ENCODE measurements around the gene DCAF5. TPM values are rescaled to one million over a fixed set of nuclear protein-coding genes. Genes with fewer than 3 reads are reported as not detected.
A peak's percentile ranks its signal among the peaks of the same experiment; 100 is the strongest.

Gene DCAF5
- total RNA-seq, 1 donor from 2014 or later: 31.9 TPM

DNA sequence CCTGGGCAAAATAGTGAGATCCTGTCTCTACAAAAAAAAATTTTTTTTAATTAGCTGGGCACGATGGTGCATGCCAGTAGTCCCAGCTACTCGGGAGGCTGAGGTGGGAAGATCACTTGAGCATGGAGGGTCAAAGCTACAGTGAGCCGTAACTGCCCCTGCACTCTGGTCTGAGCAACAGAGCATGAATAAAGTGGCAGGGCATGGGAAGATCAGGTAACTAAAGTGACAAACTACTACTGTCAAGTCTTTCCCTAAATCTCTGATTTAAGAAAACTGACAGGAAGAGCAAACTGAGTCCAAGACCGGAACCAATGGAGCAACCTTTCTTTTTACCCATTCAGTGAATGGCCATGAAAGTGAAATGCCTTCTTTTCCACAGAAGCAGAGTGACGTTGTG, 10.8 kb downstream of the DCAF5 start:
- ATAC-seq (no peak), DNase-seq (ENCODE audit: low spot score) (no peak)

DNA sequence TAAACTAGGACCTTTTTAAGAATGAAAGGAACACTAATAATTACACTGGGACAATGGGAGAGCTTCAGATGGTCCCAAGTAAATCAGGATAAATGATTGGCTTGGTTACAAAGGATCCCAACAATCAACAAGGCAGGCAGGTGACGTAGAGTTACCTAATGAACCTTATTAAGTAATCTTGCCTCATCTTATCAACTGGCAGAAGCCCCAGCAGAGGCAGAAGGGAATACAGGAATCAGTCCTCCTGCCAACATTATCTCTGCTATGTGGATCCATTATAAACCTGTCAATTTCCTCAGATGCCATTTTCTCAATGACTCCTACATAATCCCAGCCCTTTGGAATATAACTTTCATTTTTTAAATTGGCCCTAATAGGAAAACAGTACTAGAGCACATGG, 11.4 kb downstream of the DCAF5 start:
- ATAC-seq: peak; percentile 74
- no peak for DNase-seq (ENCODE audit: low spot score)

DNA sequence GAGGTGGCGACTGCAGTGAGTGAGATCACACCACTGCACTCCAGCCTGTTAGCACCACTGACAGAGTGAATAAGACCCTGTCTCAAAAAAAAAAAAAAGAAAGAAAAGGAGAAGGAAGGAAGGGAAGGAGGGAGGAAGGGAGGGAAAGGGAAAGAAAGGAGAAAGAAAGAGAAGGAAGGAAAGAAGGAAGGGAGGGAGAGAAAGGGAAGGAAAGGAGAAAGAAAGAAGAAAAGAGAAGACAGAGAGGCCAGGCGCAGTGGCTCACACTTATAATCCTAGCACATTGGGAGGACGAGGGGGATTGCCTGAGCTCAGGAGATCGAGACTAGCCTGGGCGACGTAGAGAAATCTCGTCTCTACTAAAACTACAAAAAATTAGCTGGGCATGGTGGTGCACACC, 13.2 kb downstream of the DCAF5 start:
- DNase-seq (ENCODE audit: low spot score): no peak
- ATAC-seq: no peak

DNA sequence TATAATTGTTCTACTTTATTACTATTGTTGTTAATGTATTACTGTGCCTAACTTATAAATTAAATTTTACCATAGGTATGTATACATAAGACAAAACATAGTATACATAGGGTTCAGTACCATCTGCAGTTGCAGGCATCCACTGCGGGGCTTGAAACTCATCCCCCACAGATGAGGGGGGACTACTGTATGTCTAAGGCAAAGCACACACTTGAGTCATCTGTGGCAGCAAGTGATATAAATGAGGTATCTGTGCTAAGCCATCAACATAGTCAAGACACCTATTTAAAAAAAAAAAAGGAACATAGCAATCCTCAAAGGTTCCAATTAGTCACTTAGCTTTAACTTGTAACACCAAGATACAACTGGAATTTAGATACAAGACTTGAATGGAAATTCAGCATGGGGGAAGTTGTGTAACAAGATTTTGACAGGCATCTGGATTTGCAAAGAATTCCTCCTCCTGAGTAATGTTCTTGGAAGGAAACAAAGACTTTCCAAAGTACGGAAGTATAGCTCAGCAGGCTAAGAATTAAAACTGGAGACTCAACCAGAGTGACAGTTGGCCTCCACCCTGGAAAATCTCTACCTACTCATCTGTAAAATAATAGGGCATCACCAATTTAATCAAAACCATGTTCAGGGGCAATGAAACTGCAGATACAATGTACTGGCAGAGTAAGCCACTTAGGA, 14.9 kb downstream of the DCAF5 start:
- no peak for ATAC-seq
- no peak for DNase-seq (ENCODE audit: low spot score)

DNA sequence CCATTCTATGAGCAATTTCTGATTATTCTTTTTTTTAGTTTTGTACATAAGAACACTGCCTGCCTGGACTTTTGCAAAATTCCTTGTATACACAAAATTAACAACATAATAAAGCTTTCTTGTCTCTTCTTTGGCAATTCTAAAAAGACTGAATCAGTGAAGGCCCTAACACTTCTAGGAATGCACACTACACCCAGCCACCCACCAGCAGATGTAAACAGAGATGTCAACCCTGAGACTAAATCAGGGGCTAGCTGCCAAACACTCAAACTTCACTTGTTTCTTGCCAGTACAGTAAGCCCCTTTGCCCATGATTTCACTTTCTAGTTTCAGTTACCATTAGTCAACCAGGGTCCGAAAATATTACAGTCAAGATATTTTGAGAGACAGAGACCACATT, 15.5 kb downstream of the DCAF5 start:
- ATAC-seq: no peak

DNA sequence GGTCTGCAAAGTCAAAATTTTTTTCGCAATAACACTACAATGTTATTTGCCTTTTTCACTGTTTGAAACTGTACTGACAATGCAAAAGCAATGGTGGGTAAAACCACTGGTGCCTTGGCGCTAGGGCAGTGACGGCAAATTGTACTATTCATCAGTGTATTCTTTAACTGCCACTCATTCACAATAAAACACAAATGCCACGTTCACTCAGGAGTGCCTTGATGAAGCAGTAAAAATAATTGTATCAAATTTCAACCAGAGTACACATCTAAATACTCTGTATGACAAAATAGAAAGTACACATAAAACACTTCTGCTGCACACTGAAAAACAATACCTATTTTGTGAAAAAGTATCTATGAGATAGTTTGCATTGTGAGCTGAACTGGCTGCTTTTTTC, 17.8 kb downstream of the DCAF5 start:
- ATAC-seq (no peak), DNase-seq (ENCODE audit: low spot score) (no peak)

More for the DNA sequence above, 15.5 kb downstream of the DCAF5 start:
- no peak for DNase-seq (ENCODE audit: low spot score)

DNA sequence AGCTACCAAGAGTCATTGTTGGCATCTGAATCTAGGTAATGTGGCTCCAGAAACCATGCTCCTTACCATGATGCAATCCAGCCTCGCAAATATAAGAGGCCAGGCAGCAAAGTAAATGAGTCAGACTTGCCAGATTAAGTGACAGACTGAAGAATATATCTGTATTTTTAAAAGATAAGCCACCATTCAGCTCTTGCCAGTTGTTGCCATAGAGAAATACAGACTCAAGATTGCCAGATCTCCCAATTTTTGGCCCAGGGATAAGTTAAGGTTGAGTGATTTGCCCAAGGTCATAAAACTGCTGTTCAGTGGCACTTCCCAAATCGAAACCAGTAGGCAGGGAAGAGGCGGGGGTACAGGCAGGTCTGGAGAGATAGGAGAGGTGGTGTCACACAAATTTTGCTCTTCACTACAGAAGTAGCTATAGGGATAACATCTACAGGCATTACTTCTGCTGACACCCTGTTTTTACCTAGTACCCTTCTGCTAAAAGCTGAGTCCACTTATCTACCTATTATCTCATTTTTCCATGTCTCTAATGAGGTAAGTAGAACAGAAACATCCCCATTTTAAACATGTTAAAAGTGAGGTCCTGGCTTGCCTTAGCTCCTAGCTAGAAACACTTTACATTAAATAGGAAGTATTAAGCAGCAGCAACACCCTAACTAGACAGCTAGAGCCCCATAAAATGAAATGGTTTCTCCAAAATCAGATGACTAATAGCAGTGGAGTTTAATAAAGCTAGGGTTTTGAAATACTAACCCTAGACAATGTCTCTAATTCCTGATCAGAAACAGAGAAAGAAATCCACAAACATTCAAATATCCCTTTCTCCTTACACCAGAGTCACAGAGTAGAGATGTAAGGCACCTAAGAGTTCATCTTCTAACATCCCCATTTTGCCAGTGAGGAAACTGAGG, 19.5 kb downstream of the DCAF5 start:
- DNase-seq (ENCODE audit: low spot score) (no peak), ATAC-seq (peak; percentile 26)

DNA sequence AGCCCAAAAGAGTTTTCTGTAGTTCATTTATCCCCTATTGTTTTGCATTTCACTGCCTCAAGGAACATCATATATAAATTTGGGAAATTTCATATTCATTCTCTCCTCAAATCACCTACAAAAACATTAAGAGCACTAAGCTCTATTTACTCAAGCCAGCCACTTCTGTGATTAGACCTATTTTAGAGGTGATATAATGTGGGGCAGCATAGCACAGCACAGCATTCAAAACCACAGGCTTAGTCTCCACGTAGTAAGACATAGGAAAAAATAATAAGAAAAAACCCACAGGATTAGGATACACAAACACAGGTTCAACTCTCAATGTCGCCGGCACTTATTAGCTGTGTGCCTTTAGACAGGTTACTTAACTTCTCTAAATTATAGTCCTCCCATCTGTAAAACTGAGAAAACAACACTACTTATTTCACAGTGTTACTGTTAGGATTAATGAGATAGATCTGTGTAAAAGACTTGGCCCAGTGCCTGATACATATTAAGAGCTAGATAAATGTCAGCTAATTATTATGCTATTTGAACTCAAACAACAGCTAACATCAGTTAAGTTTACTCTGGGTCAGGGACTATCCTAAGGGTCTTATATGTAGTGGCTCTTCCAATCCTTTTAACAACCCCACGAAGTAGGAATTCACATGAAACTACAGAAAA, 20.3 kb downstream of the DCAF5 start:
- ATAC-seq (no peak), DNase-seq (ENCODE audit: low spot score) (no peak)

DNA sequence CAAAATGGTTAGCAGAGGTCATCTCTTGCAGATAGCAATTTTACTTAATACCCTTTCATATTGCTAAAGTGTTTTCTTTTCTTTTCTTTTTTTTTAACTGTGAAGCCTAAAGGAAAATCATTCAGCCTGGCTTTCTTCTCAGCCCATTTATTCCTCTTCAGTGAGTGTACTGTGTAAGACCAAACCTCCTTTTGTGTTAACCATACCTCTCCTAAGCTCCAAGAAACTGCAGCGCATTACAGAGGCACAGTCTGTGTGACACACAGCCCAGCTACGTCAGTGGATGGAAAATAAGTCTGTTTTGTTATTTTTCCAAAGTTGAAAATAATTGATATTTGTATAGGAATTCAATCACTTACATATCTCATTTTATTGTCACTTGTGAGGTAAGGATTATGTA, 21.7 kb downstream of the DCAF5 start:
- no peak for ATAC-seq

DNA sequence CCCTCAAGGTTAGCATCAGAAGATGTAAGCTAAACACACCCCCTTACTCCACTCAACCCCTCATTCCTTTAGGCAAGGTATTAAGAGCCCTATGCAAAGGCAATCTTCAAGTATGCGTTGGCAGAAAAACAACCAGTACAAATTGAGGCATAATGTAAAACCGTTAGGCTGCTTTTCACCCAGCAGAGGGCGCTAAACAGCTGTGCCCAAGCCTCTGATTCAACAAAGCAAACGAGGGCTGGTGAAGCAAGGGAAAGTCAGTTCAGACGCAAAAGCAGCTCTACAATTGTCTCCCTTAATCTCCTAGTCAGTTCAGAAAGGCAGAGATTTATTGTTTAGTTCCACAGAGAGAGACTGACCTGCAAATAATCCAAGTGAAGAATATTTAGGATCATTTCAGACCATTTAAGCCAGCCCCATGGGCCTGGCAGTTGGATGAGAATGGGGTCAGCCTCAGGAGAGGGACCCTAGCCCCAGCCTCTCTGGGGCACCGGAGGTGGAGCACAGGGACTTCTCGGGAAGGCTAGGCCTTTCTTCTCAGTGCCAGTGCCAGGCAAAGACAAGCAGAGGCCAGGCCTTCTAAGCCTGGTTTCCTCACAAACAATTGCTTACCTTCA, 23.5 kb downstream of the DCAF5 start:
- peak; percentile 94 for ATAC-seq
- DNase-seq (ENCODE audit: low spot score): peak; percentile 72

More for the DNA sequence above, 21.7 kb downstream of the DCAF5 start:
- DNase-seq (ENCODE audit: low spot score): no peak

DNA sequence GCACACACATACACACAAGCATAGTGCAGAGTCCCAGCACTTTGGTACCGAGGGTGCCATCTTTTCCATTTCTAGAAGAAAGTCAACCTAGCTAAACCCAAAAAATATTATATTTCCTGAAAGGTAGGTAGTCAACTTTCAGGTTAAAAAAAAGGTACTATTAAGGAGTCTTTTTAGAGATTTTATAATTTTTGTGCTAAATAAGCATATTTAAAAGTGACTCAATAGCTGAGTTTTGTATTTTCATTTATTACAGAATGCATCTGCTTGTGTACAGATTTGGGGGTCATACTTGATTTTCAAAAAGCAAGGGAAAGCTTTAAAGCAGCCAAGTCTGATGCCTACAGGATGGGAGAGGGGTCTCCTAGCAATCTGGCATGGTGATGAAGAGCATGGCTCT, 34.6 kb downstream of the DCAF5 start:
- no peak for ATAC-seq
- DNase-seq (ENCODE audit: low spot score): no peak

DNA sequence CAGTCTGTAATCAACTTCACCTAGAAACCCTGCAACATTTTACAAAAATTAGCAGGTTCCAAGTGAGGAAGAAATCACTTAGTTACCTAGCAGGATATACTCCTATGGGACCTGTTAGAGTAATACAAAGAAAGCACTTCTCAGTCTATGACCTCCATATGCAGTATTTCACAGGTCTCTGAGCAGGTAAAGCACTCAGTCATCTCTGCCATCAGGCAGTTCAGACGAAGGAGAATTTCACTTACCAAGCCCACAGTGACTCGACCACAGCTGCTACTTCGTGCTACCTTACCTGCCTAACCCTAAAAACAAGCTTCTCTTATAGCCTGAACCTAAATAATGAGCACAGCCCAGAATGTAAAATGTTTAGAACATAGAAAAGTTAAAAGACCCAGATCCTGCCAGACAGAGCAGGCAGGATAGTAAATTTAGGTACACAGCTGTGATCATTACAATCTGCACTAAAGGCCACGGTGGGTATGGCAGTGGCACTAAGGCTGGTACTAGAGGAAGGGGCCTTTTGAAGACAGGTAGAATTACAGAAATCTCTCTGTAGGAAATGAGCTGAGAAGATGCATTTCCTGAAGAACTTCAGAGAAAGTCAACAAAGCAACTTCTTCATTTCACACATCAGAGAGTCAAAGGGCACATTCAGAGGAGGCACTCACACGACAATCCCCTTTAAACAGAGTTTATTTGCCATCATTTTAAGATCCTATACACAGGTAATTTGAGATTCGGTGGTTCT, 35.7 kb downstream of the DCAF5 start:
- no peak for DNase-seq (ENCODE audit: low spot score)
- no peak for ATAC-seq

DNA sequence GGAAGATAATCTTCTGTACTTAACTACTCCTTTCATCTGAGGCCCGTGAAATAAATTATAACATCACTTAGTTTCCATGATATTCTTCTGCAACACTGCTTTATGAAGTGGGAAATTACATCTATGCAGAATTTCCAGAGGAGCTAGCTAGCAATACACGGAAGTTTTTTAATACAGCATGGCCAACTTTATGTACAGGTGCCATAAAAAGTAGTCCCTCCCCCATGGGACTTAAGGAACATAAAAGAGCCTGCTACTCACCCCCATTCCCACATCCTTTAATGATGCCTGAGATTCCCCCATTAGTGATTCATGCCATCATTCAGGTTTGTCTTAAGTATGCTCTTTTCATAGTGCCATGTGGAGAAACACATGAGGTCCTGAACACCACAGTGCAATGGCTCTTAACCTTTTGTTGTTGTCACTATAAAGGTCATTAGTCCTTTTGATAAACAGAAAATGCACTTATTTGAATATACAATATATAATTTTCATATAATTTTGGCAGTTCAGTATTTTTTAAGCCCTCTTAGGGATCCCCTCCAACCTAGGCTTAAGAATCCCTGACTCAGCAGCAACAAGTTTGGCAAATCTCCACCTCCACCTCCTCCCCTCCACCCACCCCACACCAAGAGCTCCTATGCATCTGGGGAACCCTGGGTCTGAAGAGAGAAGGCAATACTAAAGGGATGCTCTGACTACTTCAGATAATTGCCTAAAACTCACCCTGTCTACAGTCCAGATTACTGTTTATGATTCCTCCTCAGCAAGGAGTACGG, 37.3 kb downstream of the DCAF5 start:
- no peak for DNase-seq (ENCODE audit: low spot score)
- ATAC-seq: no peak

DNA sequence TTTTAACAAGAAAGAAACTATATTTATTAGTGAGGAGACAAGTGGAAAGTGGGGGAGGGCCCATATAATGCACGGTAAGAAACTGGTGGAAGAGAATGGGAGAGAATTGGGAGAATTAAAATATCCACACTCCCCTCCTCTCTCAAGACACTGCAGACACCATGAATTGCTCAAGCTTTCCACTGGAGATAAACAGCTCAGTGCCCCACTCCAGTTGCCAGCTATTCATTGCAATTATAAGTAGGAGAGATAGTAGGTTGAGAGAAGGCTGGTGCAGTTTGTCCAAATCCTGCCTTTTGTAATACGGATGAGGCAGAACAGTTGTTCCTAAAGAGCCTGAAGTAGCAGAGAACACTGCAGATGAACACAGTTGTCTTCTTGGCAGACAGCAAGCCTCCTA, 38.2 kb downstream of the DCAF5 start:
- ATAC-seq: no peak

DNA sequence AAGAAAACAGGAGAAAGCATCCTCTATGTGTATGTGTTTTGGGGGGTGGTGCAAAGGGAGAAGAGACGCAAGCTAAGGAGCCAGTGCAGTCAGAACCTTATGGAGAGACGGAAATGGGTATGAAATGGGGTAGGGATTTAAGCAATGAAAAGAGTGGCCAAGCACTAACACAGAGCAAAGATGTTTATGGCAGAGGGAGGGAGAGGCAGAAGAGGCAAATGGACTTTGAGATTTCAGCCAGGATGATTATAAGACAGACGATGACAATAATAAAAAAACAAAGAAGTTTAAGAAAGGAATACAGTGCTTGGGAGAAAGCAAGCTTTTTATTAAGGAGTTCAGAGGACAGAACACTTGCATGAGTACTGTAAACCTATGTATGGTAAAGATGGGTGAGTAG, 44.6 kb downstream of the DCAF5 start:
- DNase-seq (ENCODE audit: low spot score): no peak
- ATAC-seq: no peak

More for the DNA sequence above, 38.2 kb downstream of the DCAF5 start:
- DNase-seq (ENCODE audit: low spot score): no peak

DNA sequence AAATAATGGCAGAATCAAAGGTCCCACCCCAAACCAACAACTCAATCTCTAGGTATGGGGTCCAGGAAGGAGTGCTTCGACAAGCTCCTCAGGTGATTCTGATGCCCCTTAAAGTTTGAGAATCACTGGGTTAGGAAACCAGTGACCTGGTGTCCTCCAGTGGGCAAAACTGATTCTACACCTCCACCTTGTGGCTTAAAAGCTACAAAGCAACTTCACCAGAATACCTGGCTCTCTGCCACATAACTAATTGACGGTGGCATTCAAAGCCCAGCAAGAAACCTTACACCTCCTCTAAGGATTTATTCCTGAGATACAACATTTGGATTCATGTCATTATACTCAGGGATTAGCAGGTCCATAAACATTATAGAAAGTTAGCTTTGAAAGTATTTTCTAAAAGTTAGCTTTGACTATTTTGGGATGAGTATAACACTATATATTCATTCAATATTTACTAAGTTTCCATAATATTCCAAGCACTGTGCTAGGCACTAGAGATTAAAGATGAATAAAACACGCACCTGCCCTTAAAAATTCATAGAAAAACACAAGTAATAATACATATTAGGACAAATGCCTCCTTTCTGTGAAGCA, 45.4 kb downstream of the DCAF5 start:
- ATAC-seq (peak; percentile 89), DNase-seq (ENCODE audit: low spot score) (peak; percentile 49)

DNA sequence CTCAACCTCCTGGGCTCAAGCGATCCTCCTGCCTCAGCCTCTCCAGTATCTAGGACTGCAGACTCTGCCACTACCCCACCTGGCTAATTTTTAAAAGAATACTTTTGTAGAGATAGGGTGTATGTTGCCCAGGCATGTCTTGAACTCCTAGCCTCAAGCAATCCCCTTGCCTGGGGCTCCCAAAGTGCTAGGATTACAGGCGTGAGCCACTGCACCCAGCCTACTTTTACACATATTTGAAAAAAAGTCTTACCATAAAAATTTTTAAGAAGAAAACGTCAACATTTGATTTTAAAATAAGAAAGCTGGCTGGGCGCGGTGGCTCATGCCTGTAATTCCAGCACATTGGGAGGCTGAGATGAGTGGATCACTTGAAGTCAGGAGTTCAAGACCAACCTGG, 46.5 kb downstream of the DCAF5 start:
- DNase-seq (ENCODE audit: low spot score) (no peak), ATAC-seq (no peak)

DNA sequence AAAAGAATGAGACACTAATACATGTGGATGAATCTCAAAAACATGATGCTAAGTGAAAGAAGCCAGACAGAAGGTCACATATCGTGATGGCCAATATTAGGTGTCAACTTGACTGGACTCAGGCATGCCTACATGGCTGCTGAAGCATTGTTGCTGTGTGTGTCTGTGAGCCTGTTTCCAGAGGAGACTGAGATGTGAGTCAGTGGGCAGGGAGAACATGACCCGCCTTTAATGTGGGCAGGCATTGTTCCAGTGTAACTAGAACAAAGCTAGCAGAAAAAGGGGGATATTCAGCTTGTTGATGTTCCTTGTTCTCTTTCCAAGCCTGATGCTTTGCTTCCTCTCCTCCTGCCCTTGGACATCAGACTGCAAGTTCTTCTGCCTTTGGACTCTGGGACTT, 47.6 kb downstream of the DCAF5 start:
- ATAC-seq: no peak
- no peak for DNase-seq (ENCODE audit: low spot score)

DNA sequence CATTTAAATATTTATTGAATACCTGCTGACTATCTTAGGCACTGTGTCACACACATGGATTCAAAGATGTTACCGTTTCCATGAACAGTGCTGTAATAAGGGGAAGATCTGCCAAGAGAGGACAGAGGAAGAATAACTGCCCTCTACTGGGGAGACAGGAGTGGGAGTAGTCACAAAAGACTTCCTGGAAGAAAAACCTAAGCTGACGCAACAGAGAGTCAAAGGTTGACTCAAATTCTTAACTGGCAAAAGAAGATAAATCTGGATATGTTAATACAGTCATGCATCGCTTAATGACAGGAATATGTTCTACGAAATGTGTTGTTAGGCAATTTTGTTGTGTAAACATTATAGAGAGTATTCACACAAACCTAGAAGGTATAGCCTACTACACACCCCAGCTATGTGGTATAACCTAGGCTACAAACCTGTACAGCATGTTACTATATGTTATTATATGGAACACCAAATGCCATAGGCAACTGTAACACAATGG, 51.5 kb downstream of the DCAF5 start:
- no peak for DNase-seq (ENCODE audit: low spot score)
- peak; percentile 90 for ATAC-seq

All from left lobe of liver (tissue), 2 donors.